Loucy (cell line): Measurements from ENCODE around the gene CC2D1A.

ENCODE experiments used
- H2AFZ ChIP-seq: fragments of 200-600 bp; sonication (generic); 2 replicates; pipeline ENCODE4 v1.6.0; 2016; ENCODE audit warnings: antibody characterized with exemption, mild to moderate bottlenecking, low read length, moderate library complexity
- H3F3A ChIP-seq: fragments of 200-600 bp; 2 replicates; pipeline ENCODE4 v1.6.0; 2016; ENCODE audit warnings: antibody characterized with exemption, low read depth, mild to moderate bottlenecking
- H3K27me3 ChIP-seq: fragments of 200-600 bp; sonication (generic); 2 replicates; pipeline ENCODE4 v1.6.1; 2014; ENCODE audit warnings: low read length, mild to moderate bottlenecking; ENCODE audit not compliant: insufficient read depth, poor library complexity, severe bottlenecking
- H3K36me3 ChIP-seq: fragments of 200-600 bp; sonication (generic); 2 replicates; pipeline ENCODE4 v1.6.1; 2016; ENCODE audit warnings: low read length; ENCODE audit not compliant: insufficient read depth
- H3K4me1 ChIP-seq: fragments of 200-600 bp; sonication (generic); 2 replicates; pipeline ENCODE4 v1.5.1; 2014; ENCODE audit warnings: low read length, mild to moderate bottlenecking; ENCODE audit not compliant: insufficient read depth, poor library complexity, severe bottlenecking
- H3K4me2 ChIP-seq: fragments of 200-600 bp; sonication (generic); 2 replicates; pipeline ENCODE4 v1.6.0; 2014; ENCODE audit warnings: antibody characterized with exemption, low read length, low read depth, mild to moderate bottlenecking; ENCODE audit not compliant: poor library complexity, severe bottlenecking
- H3K4me3 ChIP-seq: fragments of 200-600 bp; sonication (generic); 2 replicates; pipeline ENCODE4 v1.5.1; 2014; ENCODE audit warnings: low read length, mild to moderate bottlenecking, mixed read lengths; ENCODE audit not compliant: poor library complexity, severe bottlenecking
- H3K79me2 ChIP-seq: fragments of 200-600 bp; sonication (generic); 2 replicates; pipeline ENCODE4 v1.6.1; 2014; ENCODE audit warnings: low read length; ENCODE audit not compliant: insufficient read depth
- H3K9ac ChIP-seq: fragments of 200-600 bp; sonication (generic); 2 replicates; pipeline ENCODE4 v1.6.0; 2014; ENCODE audit warnings: mild to moderate bottlenecking, low read depth, low read length, moderate library complexity; ENCODE audit not compliant: poor library complexity, severe bottlenecking
- H3K9me2 ChIP-seq: fragments of 200-600 bp; sonication (generic); replicated peaks from 2 replicates; pipeline ENCODE4 v1.6.1; 2016; ENCODE audit warnings: low read depth, low read length, mixed read lengths
- H3K9me3 ChIP-seq: fragments of 200-600 bp; sonication (generic); 2 replicates; pipeline ENCODE4 v1.6.1; 2014; ENCODE audit warnings: mild to moderate bottlenecking, antibody characterized with exemption, low read length, low read depth; ENCODE audit not compliant: insufficient read depth
- H4K20me1 ChIP-seq: fragments of 200-600 bp; sonication (generic); 2 replicates; pipeline ENCODE4 v1.6.0; 2014; ENCODE audit warnings: antibody characterized with exemption, low read length, mild to moderate bottlenecking; ENCODE audit not compliant: insufficient read depth, poor library complexity, severe bottlenecking
- EZH2phosphoT487 ChIP-seq: fragments of 200-600 bp; IDR thresholded peaks from 2 replicates; pipeline ENCODE4 v1.6.1; 2018; ENCODE audit warnings: antibody characterized with exemption, mild to moderate bottlenecking, moderate library complexity, borderline replicate concordance
- TF ChIP-seq, protein P1 (sequence below): fragments of 200-600 bp; sonication (generic); conservative IDR thresholded peaks from 2 replicates; pipeline ENCODE4 v1.5.1; 2014; ENCODE audit warnings: mild to moderate bottlenecking, antibody characterized with exemption, low read length

Gene CC2D1A

DNA sequence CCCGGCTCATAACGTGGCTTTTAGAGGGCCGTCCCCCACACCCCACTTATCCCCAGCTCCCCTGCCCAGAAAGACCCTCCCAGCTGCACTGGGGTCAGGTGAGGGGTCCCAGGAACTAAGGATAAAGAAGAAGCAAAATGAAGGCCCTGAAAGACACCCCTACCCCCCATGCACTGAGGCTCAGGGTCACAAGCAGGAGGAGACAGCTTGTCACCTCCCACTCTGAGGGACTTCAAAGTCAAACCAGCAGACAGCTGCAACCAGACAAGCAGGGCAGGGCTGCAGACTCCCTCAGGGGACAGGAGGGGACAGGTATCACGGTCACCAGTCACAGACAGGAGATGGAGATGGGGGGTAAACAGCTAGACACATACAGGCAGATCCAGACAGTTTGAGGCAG, 35.1 kb upstream of the CC2D1A start:
- H3K79me2 ChIP-seq = peaks cover 65% of the 10 kb centered on the region
- H3K36me3 ChIP-seq = no peaks in the 10 kb centered on the region; the same call in 1 of the 2 replicates
- H3K27me3 ChIP-seq = no peaks in the 10 kb centered on the region
- no peak overlapping the region for H3K4me2 ChIP-seq
- H3K9me3 ChIP-seq = no peaks in the 10 kb centered on the region
- no peaks in the 10 kb centered on the region for H3F3A ChIP-seq
- peaks cover 7% of the 10 kb centered on the region for H4K20me1 ChIP-seq
- TF ChIP-seq EZH2phosphoT487 = no peak
- TF ChIP-seq, protein P1, sequence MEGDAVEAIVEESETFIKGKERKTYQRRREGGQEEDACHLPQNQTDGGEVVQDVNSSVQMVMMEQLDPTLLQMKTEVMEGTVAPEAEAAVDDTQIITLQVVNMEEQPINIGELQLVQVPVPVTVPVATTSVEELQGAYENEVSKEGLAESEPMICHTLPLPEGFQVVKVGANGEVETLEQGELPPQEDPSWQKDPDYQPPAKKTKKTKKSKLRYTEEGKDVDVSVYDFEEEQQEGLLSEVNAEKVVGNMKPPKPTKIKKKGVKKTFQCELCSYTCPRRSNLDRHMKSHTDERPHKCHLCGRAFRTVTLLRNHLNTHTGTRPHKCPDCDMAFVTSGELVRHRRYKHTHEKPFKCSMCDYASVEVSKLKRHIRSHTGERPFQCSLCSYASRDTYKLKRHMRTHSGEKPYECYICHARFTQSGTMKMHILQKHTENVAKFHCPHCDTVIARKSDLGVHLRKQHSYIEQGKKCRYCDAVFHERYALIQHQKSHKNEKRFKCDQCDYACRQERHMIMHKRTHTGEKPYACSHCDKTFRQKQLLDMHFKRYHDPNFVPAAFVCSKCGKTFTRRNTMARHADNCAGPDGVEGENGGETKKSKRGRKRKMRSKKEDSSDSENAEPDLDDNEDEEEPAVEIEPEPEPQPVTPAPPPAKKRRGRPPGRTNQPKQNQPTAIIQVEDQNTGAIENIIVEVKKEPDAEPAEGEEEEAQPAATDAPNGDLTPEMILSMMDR = no peak
- no peak overlapping the region for H3K9ac ChIP-seq
- no peaks in the 10 kb centered on the region for H3K9me2 ChIP-seq
- H3K4me1 ChIP-seq = peaks cover 11% of the 10 kb centered on the region
- H3K4me3 ChIP-seq = no peak overlapping the region
- no peak overlapping the region for H2AFZ ChIP-seq

DNA sequence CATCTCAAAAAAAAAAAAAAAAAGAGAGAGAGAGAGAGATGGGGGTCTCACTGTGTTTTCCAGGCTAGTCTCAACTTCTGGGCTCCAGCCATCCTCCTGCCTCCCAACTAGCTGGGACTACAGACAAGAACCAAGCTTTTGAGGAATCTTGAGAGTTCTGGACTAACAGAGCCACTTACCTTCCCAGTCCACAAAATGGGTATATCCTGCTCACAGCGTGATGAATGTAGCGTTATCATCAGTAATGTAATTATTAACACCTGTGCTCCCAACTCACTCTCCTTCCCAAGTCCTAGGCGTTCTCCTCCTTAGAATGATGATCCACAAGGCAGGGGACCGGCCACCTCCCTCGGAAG, 33.7 kb upstream of the CC2D1A start:
- Histone ChIP-seq H3K79me2 (peaks cover 51% of the 10 kb centered on the region), H3K4me2 (no peak overlapping the region), H3K9me2 (no peaks in the 10 kb centered on the region), H3F3A (no peaks in the 10 kb centered on the region), H3K4me3 (no peak overlapping the region), H3K9ac (no peak overlapping the region), H3K36me3 (no peaks in the 10 kb centered on the region; the same call in 1 of the 2 replicates), H4K20me1 (peaks cover 7% of the 10 kb centered on the region), H3K9me3 (no peaks in the 10 kb centered on the region), H3K4me1 (peaks cover 5% of the 10 kb centered on the region), H2AFZ (no peak overlapping the region), H3K27me3 (no peaks in the 10 kb centered on the region)
- TF ChIP-seq, protein P1 = no peak
- no peak for TF ChIP-seq EZH2phosphoT487

GRCh38 chr19:13872695-13873389, 33.2 kb upstream of the CC2D1A start:
- Histone ChIP-seq H3F3A (no peaks in the 10 kb centered on the region), H3K27me3 (no peaks in the 10 kb centered on the region), H3K4me1 (peaks cover 5% of the 10 kb centered on the region), H3K4me3 (no peak overlapping the region), H3K9me3 (no peaks in the 10 kb centered on the region), H3K36me3 (no peaks in the 10 kb centered on the region; the same call in 1 of the 2 replicates), H3K4me2 (no peak overlapping the region), H3K9ac (no peak overlapping the region), H2AFZ (no peak overlapping the region), H4K20me1 (peaks cover 7% of the 10 kb centered on the region), H3K79me2 (peaks cover 45% of the 10 kb centered on the region; the same call in 1 of the 2 replicates), H3K9me2 (no peaks in the 10 kb centered on the region)
- TF ChIP-seq, protein P1 = no peak
- no peak for TF ChIP-seq EZH2phosphoT487
